Loucy (cell line): ENCODE data around the gene MAST4.

ENCODE experiments used
- H2AFZ ChIP-seq: fragments of 200-600 bp; sonication (generic); 2 replicates; pipeline ENCODE4 v1.6.0; 2016; ENCODE audit warnings: antibody characterized with exemption, mild to moderate bottlenecking, low read length, moderate library complexity
- H3F3A ChIP-seq: fragments of 200-600 bp; 2 replicates; pipeline ENCODE4 v1.6.0; 2016; ENCODE audit warnings: antibody characterized with exemption, low read depth, mild to moderate bottlenecking
- H3K27me3 ChIP-seq: fragments of 200-600 bp; sonication (generic); 2 replicates; pipeline ENCODE4 v1.6.1; 2014; ENCODE audit warnings: low read length, mild to moderate bottlenecking; ENCODE audit not compliant: insufficient read depth, poor library complexity, severe bottlenecking
- H3K36me3 ChIP-seq: fragments of 200-600 bp; sonication (generic); 2 replicates; pipeline ENCODE4 v1.6.1; 2016; ENCODE audit warnings: low read length; ENCODE audit not compliant: insufficient read depth
- H3K4me1 ChIP-seq: fragments of 200-600 bp; sonication (generic); 2 replicates; pipeline ENCODE4 v1.5.1; 2014; ENCODE audit warnings: low read length, mild to moderate bottlenecking; ENCODE audit not compliant: insufficient read depth, poor library complexity, severe bottlenecking
- H3K4me2 ChIP-seq: fragments of 200-600 bp; sonication (generic); 2 replicates; pipeline ENCODE4 v1.6.0; 2014; ENCODE audit warnings: antibody characterized with exemption, low read length, low read depth, mild to moderate bottlenecking; ENCODE audit not compliant: poor library complexity, severe bottlenecking
- H3K4me3 ChIP-seq: fragments of 200-600 bp; sonication (generic); 2 replicates; pipeline ENCODE4 v1.5.1; 2014; ENCODE audit warnings: low read length, mild to moderate bottlenecking, mixed read lengths; ENCODE audit not compliant: poor library complexity, severe bottlenecking
- H3K79me2 ChIP-seq: fragments of 200-600 bp; sonication (generic); 2 replicates; pipeline ENCODE4 v1.6.1; 2014; ENCODE audit warnings: low read length; ENCODE audit not compliant: insufficient read depth
- H3K9ac ChIP-seq: fragments of 200-600 bp; sonication (generic); 2 replicates; pipeline ENCODE4 v1.6.0; 2014; ENCODE audit warnings: mild to moderate bottlenecking, low read depth, low read length, moderate library complexity; ENCODE audit not compliant: poor library complexity, severe bottlenecking
- H3K9me2 ChIP-seq: fragments of 200-600 bp; sonication (generic); replicated peaks from 2 replicates; pipeline ENCODE4 v1.6.1; 2016; ENCODE audit warnings: low read depth, low read length, mixed read lengths
- H3K9me3 ChIP-seq: fragments of 200-600 bp; sonication (generic); 2 replicates; pipeline ENCODE4 v1.6.1; 2014; ENCODE audit warnings: mild to moderate bottlenecking, antibody characterized with exemption, low read length, low read depth; ENCODE audit not compliant: insufficient read depth
- H4K20me1 ChIP-seq: fragments of 200-600 bp; sonication (generic); 2 replicates; pipeline ENCODE4 v1.6.0; 2014; ENCODE audit warnings: antibody characterized with exemption, low read length, mild to moderate bottlenecking; ENCODE audit not compliant: insufficient read depth, poor library complexity, severe bottlenecking
- EZH2phosphoT487 ChIP-seq: fragments of 200-600 bp; IDR thresholded peaks from 2 replicates; pipeline ENCODE4 v1.6.1; 2018; ENCODE audit warnings: antibody characterized with exemption, mild to moderate bottlenecking, moderate library complexity, borderline replicate concordance
- TF ChIP-seq, protein P1 (sequence below): fragments of 200-600 bp; sonication (generic); conservative IDR thresholded peaks from 2 replicates; pipeline ENCODE4 v1.5.1; 2014; ENCODE audit warnings: mild to moderate bottlenecking, antibody characterized with exemption, low read length

MAST4 gene

DNA sequence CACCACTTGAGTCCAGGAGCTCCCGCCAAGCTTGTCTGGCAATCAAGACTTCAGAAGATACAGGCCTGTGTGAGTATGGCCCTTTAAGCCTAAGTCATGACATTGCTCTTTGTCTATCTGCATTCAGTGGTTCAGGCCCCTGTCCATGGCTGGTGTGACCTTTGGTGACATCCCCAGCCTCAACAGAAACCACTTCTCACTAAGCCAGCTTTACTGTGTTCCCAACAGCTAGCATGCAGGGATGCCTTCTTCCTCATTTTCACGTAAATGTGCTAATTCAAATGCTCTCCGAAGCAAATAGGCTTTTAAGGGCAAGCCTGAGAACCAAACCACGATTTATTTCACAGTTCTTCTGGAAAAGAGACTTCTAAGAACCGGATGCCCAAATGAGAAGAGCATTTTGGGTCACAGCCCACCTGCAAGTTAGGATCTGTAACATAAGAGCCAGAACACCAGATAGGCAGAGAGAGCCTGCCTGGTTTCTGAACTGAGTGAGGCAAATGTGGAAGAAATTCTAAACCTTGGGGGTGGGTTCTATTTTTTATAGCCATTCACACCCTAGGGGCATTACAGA is 585.5 kb downstream of the MAST4 start:
- H3F3A ChIP-seq: no peaks in the 10 kb centered on the region
- H3K27me3 ChIP-seq: no peaks in the 10 kb centered on the region
- H4K20me1 ChIP-seq: no peaks in the 10 kb centered on the region
- H2AFZ ChIP-seq: no peak overlapping the region
- H3K9me3 ChIP-seq: peaks cover 10% of the 10 kb centered on the region; the same call in 1 of the 2 replicates
- no peak for TF ChIP-seq EZH2phosphoT487
- TF ChIP-seq, protein P1, sequence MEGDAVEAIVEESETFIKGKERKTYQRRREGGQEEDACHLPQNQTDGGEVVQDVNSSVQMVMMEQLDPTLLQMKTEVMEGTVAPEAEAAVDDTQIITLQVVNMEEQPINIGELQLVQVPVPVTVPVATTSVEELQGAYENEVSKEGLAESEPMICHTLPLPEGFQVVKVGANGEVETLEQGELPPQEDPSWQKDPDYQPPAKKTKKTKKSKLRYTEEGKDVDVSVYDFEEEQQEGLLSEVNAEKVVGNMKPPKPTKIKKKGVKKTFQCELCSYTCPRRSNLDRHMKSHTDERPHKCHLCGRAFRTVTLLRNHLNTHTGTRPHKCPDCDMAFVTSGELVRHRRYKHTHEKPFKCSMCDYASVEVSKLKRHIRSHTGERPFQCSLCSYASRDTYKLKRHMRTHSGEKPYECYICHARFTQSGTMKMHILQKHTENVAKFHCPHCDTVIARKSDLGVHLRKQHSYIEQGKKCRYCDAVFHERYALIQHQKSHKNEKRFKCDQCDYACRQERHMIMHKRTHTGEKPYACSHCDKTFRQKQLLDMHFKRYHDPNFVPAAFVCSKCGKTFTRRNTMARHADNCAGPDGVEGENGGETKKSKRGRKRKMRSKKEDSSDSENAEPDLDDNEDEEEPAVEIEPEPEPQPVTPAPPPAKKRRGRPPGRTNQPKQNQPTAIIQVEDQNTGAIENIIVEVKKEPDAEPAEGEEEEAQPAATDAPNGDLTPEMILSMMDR: no peak
- H3K9ac ChIP-seq: no peak overlapping the region
- H3K4me1 ChIP-seq: no peaks in the 10 kb centered on the region
- H3K4me2 ChIP-seq: no peak overlapping the region
- H3K9me2 ChIP-seq: no peaks in the 10 kb centered on the region
- H3K4me3 ChIP-seq: no peak overlapping the region
- H3K36me3 ChIP-seq: no peaks in the 10 kb centered on the region
- no peaks in the 10 kb centered on the region for H3K79me2 ChIP-seq

DNA sequence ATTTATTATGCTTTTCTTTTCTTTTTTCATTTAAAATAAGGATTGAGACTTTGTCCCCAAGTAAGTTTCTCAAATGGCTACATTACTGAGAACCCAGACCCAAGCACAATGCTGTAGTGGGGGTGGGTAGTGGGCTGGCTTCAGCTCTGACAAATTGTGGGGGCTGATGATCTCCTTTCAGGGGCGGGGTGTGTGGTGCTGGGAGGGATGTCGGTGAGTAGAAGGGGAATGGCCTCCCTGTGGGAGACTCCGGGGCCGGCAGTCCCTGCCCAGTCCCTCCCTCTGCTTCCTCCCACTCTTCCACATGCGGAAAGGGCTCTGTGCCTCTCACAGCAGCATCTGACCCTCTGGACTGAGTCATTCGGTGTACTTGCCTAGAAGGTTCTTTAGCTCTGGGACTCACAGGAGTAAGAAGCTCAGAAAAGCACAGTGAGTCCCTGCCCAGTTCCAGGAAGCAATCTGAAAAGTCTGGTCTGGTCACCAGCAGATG is 586.2 kb downstream of the MAST4 start:
- Histone ChIP-seq H2AFZ (no peak overlapping the region), H3K79me2 (no peaks in the 10 kb centered on the region), H3F3A (no peaks in the 10 kb centered on the region), H3K9ac (no peak overlapping the region), H3K4me3 (no peak overlapping the region), H3K4me2 (no peak overlapping the region), H3K9me2 (no peaks in the 10 kb centered on the region), H3K36me3 (no peaks in the 10 kb centered on the region), H3K9me3 (peaks cover 4% of the 10 kb centered on the region; the same call in 1 of the 2 replicates), H3K27me3 (no peaks in the 10 kb centered on the region), H3K4me1 (peaks cover under 1% of the 10 kb centered on the region), H4K20me1 (no peaks in the 10 kb centered on the region)
- TF ChIP-seq EZH2phosphoT487: no peak
- TF ChIP-seq, protein P1: no peak

DNA sequence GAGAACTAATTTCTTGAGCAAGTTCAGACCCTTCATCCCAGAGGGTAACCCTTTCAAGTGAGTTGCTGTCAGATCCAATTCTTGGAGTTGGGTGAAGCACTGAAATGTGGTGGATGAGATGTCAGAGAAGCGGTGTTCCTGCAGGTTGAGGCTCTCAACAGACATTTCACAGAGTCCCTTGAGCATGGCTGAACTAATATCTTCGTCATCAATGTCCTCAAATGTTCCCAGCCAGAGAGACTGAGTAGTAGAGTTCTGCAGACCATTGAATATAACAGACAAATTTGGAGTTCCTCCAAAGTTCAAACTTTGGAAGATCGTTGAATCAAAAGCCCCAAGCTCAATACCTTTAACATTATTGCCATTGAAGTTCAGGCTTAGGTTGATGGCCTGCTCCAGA is 587.7 kb downstream of the MAST4 start:
- no peak overlapping the region for H3K4me2 ChIP-seq
- no peaks in the 10 kb centered on the region for H3K36me3 ChIP-seq
- no peak for TF ChIP-seq EZH2phosphoT487
- H3K79me2 ChIP-seq: no peaks in the 10 kb centered on the region
- H3F3A ChIP-seq: no peaks in the 10 kb centered on the region
- H3K4me3 ChIP-seq: no peak overlapping the region
- no peaks in the 10 kb centered on the region for H3K9me2 ChIP-seq
- no peak overlapping the region for H2AFZ ChIP-seq
- no peaks in the 10 kb centered on the region for H3K27me3 ChIP-seq
- H3K9ac ChIP-seq: no peak overlapping the region
- H3K9me3 ChIP-seq: no peaks in the 10 kb centered on the region
- peaks cover 4% of the 10 kb centered on the region for H3K4me1 ChIP-seq
- no peaks in the 10 kb centered on the region for H4K20me1 ChIP-seq
